ENCODE results near the gene ZNF493. TPM values are rescaled to one million over a fixed set of nuclear protein-coding genes. Genes with fewer than 3 reads are reported as not detected.

The ZNF493 gene
- total RNA-seq, 1 donor, result 22.1 TPM

GRCh38 chr19:21472507-21472906 lies 75.6 kb downstream of the ZNF493 start:
- DNase-seq (ENCODE audit: insufficient read length, low spot score, missing footprints), result no peak
- TF ChIP-seq CTCF (IDR thresholded peaks at IDR 0.05; ENCODE audit: extremely low read depth, low read depth, low read length), result no peak
- H3K4me3 ChIP-seq (ENCODE audit: insufficient read depth, low read length), result no peak overlapping the region
- H3K4me1 ChIP-seq (ENCODE audit: insufficient read depth, low read length), result no peaks in the 10 kb centered on the region
- no peaks in the 10 kb centered on the region for H3K79me2 ChIP-seq (ENCODE audit: insufficient read depth, low read length)
- no peak overlapping the region for H2AFZ ChIP-seq (ENCODE audit: low read length)
- H3K27ac ChIP-seq (ENCODE audit: low read depth, low read length), result no peak overlapping the region
- H3K4me2 ChIP-seq (ENCODE audit: insufficient read depth, low read length), result no peak overlapping the region
- no peaks in the 10 kb centered on the region for H3K9me3 ChIP-seq (ENCODE audit: low read depth, low read length)
- H3K36me3 ChIP-seq (ENCODE audit: insufficient read depth, low read length), result no peaks in the 10 kb centered on the region
- H4K20me1 ChIP-seq (ENCODE audit: insufficient read depth, low read length), result no peaks in the 10 kb centered on the region
- H3K27me3 ChIP-seq (ENCODE audit: insufficient read depth, low read length), result no peaks in the 10 kb centered on the region

GRCh38 chr19:21474671-21475181 lies 77.8 kb downstream of the ZNF493 start:
- Histone ChIP-seq H3K4me2 (ENCODE audit: insufficient read depth, low read length) (peak overlapping the region; percentile 85), H3K9me3 (ENCODE audit: low read depth, low read length) (no peaks in the 10 kb centered on the region), H3K27me3 (ENCODE audit: insufficient read depth, low read length) (no peaks in the 10 kb centered on the region), H2AFZ (ENCODE audit: low read length) (peak overlapping the region; percentile 90), H3K4me1 (ENCODE audit: insufficient read depth, low read length) (no peaks in the 10 kb centered on the region), H4K20me1 (ENCODE audit: insufficient read depth, low read length) (no peaks in the 10 kb centered on the region), H3K36me3 (ENCODE audit: insufficient read depth, low read length) (no peaks in the 10 kb centered on the region), H3K4me3 (ENCODE audit: insufficient read depth, low read length) (peak overlapping the region; percentile 81), H3K27ac (ENCODE audit: low read depth, low read length) (no peak overlapping the region), H3K79me2 (ENCODE audit: insufficient read depth, low read length) (no peaks in the 10 kb centered on the region)
- TF ChIP-seq CTCF (IDR thresholded peaks at IDR 0.05; ENCODE audit: extremely low read depth, low read depth, low read length), result no peak
- DNase-seq (ENCODE audit: insufficient read length, low spot score, missing footprints), result peak; percentile 97

Other genes starting within 250 kb of the ZNF493 start
- gene ZNF708, start 67.7 kb upstream of the ZNF493 start, total RNA-seq, result 9.7 and 10.9 TPM in 2 replicates
- gene ZNF738, start 38.1 kb upstream of the ZNF493 start, total RNA-seq, result 2.9 and 3.2 TPM in 2 replicates
- 8.0 and 9.4 TPM in 2 replicates for gene ZNF429, start 108.5 kb downstream of the ZNF493 start, total RNA-seq

All from osteoblast (primary cell).